Activated T-cell treated with anti-CD3 and anti-CD28 coated beads for 48 hours (primary cell): Measurements from ENCODE around the gene ISCA1.

ENCODE experiments used
- DNase-seq: peaks from one replicate; pipeline ENCODE4 v3.0.0-alpha.2; 2020; ENCODE audit warnings: low read depth

The ISCA1 gene

DNA sequence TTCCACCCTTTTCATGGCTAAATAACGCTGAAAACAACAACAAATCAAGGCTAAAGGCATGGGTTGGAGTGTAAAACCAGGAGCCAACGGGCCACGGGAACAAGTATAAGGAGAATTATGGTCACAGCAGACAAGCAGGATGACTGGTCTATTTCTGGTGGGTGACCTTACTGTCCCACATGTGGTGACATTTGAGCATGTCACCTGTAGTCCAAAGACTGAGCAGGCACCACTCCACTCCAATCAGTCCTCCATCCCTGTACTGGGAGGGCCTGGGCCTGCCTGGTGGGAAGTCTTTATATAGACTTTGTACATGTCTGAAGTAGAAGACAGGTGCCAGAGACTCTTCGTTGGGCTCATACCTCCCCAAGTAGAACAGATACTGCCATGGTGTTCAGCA, 59.7 kb downstream of the ISCA1 start:
- DNase-seq, result no peak

DNA sequence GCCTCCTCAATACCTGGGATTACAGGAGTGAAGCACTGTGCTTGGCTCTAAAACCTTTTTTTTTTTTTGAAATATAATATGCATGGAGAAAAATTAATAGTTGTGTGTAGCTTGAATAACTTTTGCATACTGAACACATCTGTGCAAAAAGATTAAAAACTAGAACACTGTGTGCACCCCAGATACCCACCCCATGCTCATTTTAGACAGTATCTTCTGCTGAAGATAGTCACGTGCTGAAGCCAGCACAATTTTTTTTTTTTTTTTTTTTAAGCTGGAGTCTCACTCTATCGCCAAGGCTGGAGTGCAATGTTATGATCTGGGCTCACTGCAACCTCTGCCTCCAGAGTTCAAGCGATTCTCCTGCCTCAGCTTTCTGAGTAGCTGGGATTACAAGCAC, 62.7 kb downstream of the ISCA1 start:
- DNase-seq, result no peak

DNA sequence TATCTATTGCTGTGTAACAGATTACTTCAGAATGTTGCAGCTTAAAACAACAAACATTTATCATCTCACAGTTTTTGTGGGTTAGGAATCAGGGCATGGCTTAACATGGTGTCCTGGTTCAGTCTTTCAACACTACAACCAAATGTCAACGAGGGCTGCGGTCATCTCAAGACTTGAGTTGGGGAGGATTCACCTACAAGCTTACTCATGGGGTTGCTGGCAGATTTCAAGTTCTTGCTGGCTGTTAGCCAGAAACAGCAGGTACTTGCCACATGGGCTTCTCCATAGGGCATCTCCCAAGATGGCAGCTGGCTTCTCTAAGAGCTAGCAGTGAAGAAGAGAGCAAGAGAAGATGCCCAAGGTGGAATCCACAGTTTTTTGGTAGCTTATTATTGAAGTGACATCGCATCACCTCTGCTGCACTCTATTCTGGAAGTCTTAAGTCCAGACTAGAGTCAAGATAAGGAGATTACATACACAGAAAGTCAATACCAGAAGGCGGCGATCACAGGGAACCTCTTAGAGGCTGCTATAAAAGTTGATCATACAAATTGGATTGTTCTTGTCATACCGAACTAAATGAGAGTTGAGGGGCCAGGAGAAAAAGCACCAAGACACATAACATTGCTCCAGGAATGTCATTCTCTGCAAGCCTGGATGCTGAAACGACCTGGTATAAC, 65.1 kb downstream of the ISCA1 start:
- DNase-seq, result no peak
